Measurements from ENCODE around the gene HEATR3. TPM values are rescaled to one million over a fixed set of nuclear protein-coding genes. Genes with fewer than 3 reads are reported as not detected.
A peak's percentile ranks its signal among the peaks of the same experiment; 100 is the strongest.

HEATR3 gene
- total and polyA plus RNA-seq, 2 of the 13 experiments (the other 11 are each of a cell fraction or from before 2014, with no cell fraction given): 22.4 to 52.4 TPM

- peak; percentile 42; the same call in 1 of the 2 replicates for TF ChIP-seq MTERF4 (CRISPR knock-in tag; IDR thresholded peaks at IDR 0.05)
- no peak for TF ChIP-seq SNRNP70 (IDR thresholded peaks at IDR 0.05; ENCODE audit: low read depth, low read length)
- TF ChIP-seq HES4 (CRISPR knock-in tag; IDR thresholded peaks at IDR 0.05; ENCODE audit: borderline replicate concordance): peak; percentile 23; the same call in 1 of the 2 replicates
- 0 out of 2 replicates have a peak, but pooled peaks have one; percentile 66 for TF ChIP-seq PCBP1 (IDR thresholded peaks at IDR 0.05; ENCODE audit: borderline replicate concordance, low read depth, low read length)
- TF ChIP-seq MLLT10 (CRISPR knock-in tag; IDR thresholded peaks at IDR 0.05): no peak
- peak; percentile 86; the same call in 1 of the 2 replicates for TF ChIP-seq ZSCAN21 (CRISPR knock-in tag; IDR thresholded peaks at IDR 0.05; ENCODE audit: borderline replicate concordance)
- no peak for TF ChIP-seq MLXIP (CRISPR knock-in tag; IDR thresholded peaks at IDR 0.05; ENCODE audit: borderline replicate concordance)
- TF ChIP-seq IRF2 (CRISPR knock-in tag; IDR thresholded peaks at IDR 0.05): peak; percentile 73; the same call in 1 of the 2 replicates
- peak; percentile 64 for TF ChIP-seq RXRB (CRISPR knock-in tag; IDR thresholded peaks at IDR 0.05; ENCODE audit: borderline replicate concordance)
- no peak for TF ChIP-seq ZNF17 (CRISPR knock-in tag; IDR thresholded peaks at IDR 0.05)
- TF ChIP-seq ZNF383 (CRISPR knock-in tag; IDR thresholded peaks at IDR 0.05; ENCODE audit: borderline replicate concordance): no peak; the same call in 1 of the 2 replicates
- TF ChIP-seq ZNF629 (CRISPR knock-in tag; conservative IDR thresholded peaks at IDR 0.05): no peak; the same call in none of the 2 replicates
- no peak for TF ChIP-seq DDIT3 (CRISPR knock-in tag; IDR thresholded peaks at IDR 0.05)
- no peak; the same call in 1 of the 2 replicates for TF ChIP-seq ZNF788 (CRISPR knock-in tag; IDR thresholded peaks at IDR 0.05; ENCODE audit: borderline replicate concordance)
- no peak for TF ChIP-seq ZNF816 (CRISPR knock-in tag; IDR thresholded peaks at IDR 0.05; ENCODE audit: borderline replicate concordance)
- peak; percentile 93 for TF ChIP-seq KDM5B (CRISPR knock-in tag; IDR thresholded peaks at IDR 0.05; ENCODE audit: borderline replicate concordance)
- TF ChIP-seq ZNF552 (CRISPR knock-in tag; IDR thresholded peaks at IDR 0.05; ENCODE audit: borderline replicate concordance): peak; percentile 78; the same call in 1 of the 2 replicates
- peak; percentile 92 for TF ChIP-seq SMAD1 (CRISPR knock-in tag; IDR thresholded peaks at IDR 0.05; ENCODE audit: borderline replicate concordance, low read depth)
- no peak; the same call in 1 of the 2 replicates for TF ChIP-seq ZNF691 (CRISPR knock-in tag; IDR thresholded peaks at IDR 0.05; ENCODE audit: borderline replicate concordance, low read depth)
- TF ChIP-seq STAG1 (CRISPR knock-in tag; IDR thresholded peaks at IDR 0.05): no peak
- no peak for TF ChIP-seq DBP (CRISPR knock-in tag; IDR thresholded peaks at IDR 0.05; ENCODE audit: not compliant biosample characterization)
- TF ChIP-seq RFXAP (CRISPR knock-in tag; IDR thresholded peaks at IDR 0.05; ENCODE audit: borderline replicate concordance): peak; percentile 92
Observed at GRCh38 chr16:50065624-50066481, at the start of gene HEATR3 (continued).

Measured in HepG2 (cell line).